Liver (tissue), 9 donors: ENCODE results near the gene ATP6V0D1. TPM values are rescaled to one million over a fixed set of nuclear protein-coding genes. Genes with fewer than 3 reads are reported as not detected.

Source experiments
- DNase-seq: peaks from one replicate; pipeline ENCODE4 v3.0.0-alpha.2; 2017; ENCODE audit warnings: low spot score
- H3K27ac ChIP-seq, 2 donors: one replicate each; pipeline ENCODE4 v1.7.0; 2013; ENCODE audit warnings: inconsistent platforms in 2 of 2, low read length in 2 of 2, control low read depth in 1 of 2, low read depth in 1 of 2, mild to moderate bottlenecking in 1 of 2
- H3K27me3 ChIP-seq, 4 donors: one replicate each; pipeline versions ENCODE4 v1.6.1 to v1.7.0; 2013; ENCODE audit warnings: low read length in 3 of 4, inconsistent platforms in 1 of 4, mild to moderate bottlenecking in 1 of 4, moderate library complexity in 1 of 4; ENCODE audit not compliant: control insufficient read depth in 4 of 4, insufficient read depth in 4 of 4
- H3K36me3 ChIP-seq, 4 donors: one replicate each; pipeline versions ENCODE4 v1.6.1 to v1.7.0; 2013; ENCODE audit warnings: low read length in 3 of 4, mild to moderate bottlenecking in 3 of 4, low read depth in 1 of 4, moderate library complexity in 1 of 4; ENCODE audit not compliant: control insufficient read depth in 4 of 4, insufficient read depth in 3 of 4
- H3K4me1 ChIP-seq, 4 donors: one replicate each; pipeline versions ENCODE4 v1.6.1 to v1.7.0; 2013; ENCODE audit warnings: low read length in 3 of 4, mild to moderate bottlenecking in 3 of 4, moderate library complexity in 1 of 4; ENCODE audit not compliant: control insufficient read depth in 4 of 4, insufficient read depth in 4 of 4
- H3K4me3 ChIP-seq, 3 donors: one replicate each; pipeline versions ENCODE4 v1.6.1 to v1.7.0; 2013; ENCODE audit warnings: low read length in 3 of 3, control low read depth in 1 of 3, low read depth in 1 of 3, mild to moderate bottlenecking in 1 of 3
- H3K9ac ChIP-seq, 2 donors: one replicate each; pipeline ENCODE4 v1.7.0; 2013; ENCODE audit warnings: low read length in 2 of 2, mild to moderate bottlenecking in 2 of 2, moderate library complexity in 2 of 2, control low read depth in 1 of 2, low read depth in 1 of 2
- H3K9me3 ChIP-seq, 4 donors: one replicate each; pipeline versions ENCODE4 v1.6.1 to v1.7.0; 2013; ENCODE audit warnings: low read length in 3 of 4; ENCODE audit not compliant: control insufficient read depth in 4 of 4
- ATF3 ChIP-seq: IDR thresholded peaks from 2 replicates; pipeline ENCODE4 v1.6.1; 2016; ENCODE audit warnings: antibody characterized with exemption
- CTCF ChIP-seq: fragments of 150-350 bp; IDR thresholded peaks from 2 replicates; pipeline ENCODE4 v1.5.1; 2017; ENCODE audit warnings: improper control_type of control experiment, low read depth, low read length; ENCODE audit not compliant: missing input control
- EGR1 ChIP-seq, 2 donors: IDR thresholded peaks; 2 replicates each; pipeline ENCODE4 v1.6.1; 2016 to 2018; ENCODE audit warnings: antibody characterized with exemption in 2 of 2, low read depth in 2 of 2
- FOXA1 ChIP-seq: IDR thresholded peaks from 2 replicates; pipeline ENCODE4 v1.6.1; 2016; ENCODE audit warnings: antibody characterized with exemption
- FOXA2 ChIP-seq: IDR thresholded peaks from 2 replicates; pipeline ENCODE4 v1.6.1; 2016; ENCODE audit warnings: antibody characterized with exemption
- GABPA ChIP-seq, 2 donors: IDR thresholded peaks in 1 of 2; conservative IDR thresholded peaks in 1 of 2; 2 replicates each; pipeline ENCODE4 v1.6.1; 2016; ENCODE audit warnings: antibody characterized with exemption in 2 of 2, mild to moderate bottlenecking in 1 of 2, moderate library complexity in 1 of 2
- HNF4A ChIP-seq, 2 donors: conservative IDR thresholded peaks; 2 replicates each; pipeline ENCODE4 v1.6.1; 2016; ENCODE audit warnings: antibody characterized with exemption in 2 of 2, mild to moderate bottlenecking in 2 of 2
- HNF4G ChIP-seq: IDR thresholded peaks from 2 replicates; pipeline ENCODE4 v1.6.1; 2016; ENCODE audit warnings: antibody characterized with exemption
- JUND ChIP-seq, 2 donors: IDR thresholded peaks; 2 replicates each; pipeline ENCODE4 v1.6.1; 2016; ENCODE audit warnings: antibody characterized with exemption in 2 of 2
- MAX ChIP-seq: IDR thresholded peaks from 2 replicates; pipeline ENCODE4 v1.6.1; 2016; ENCODE audit warnings: antibody characterized with exemption
- NR2F2 ChIP-seq: IDR thresholded peaks from 2 replicates; pipeline ENCODE4 v1.6.1; 2016; ENCODE audit warnings: antibody characterized with exemption
- RAD21 ChIP-seq, 2 donors: IDR thresholded peaks; 2 replicates each; pipeline ENCODE4 v1.6.1; 2016; ENCODE audit warnings: antibody characterized with exemption in 2 of 2, mild to moderate bottlenecking in 2 of 2
- RXRA ChIP-seq, 2 donors: IDR thresholded peaks; 2 replicates each; pipeline ENCODE4 v1.6.1; 2017 to 2018; ENCODE audit warnings: antibody characterized with exemption in 2 of 2, mild to moderate bottlenecking in 1 of 2
- SP1 ChIP-seq: IDR thresholded peaks from 2 replicates; pipeline ENCODE4 v1.6.1; 2018; ENCODE audit warnings: antibody characterized with exemption, mild to moderate bottlenecking
- TAF1 ChIP-seq: conservative IDR thresholded peaks from 2 replicates; pipeline ENCODE4 v1.6.1; 2016; ENCODE audit warnings: antibody characterized with exemption, mild to moderate bottlenecking
- YY1 ChIP-seq: IDR thresholded peaks from 2 replicates; pipeline ENCODE4 v1.6.1; 2016; ENCODE audit warnings: antibody characterized with exemption, mild to moderate bottlenecking
- ZBTB33 ChIP-seq: IDR thresholded peaks from 2 replicates; pipeline ENCODE4 v1.6.1; 2016; ENCODE audit warnings: antibody characterized with exemption
- WGBS: extraction: QIAGEN DNeasy Blood & Tissue Kit; methylation state at CpG from one replicate; pipeline ENCODE4 v1.1.7; 2013; 5-methylcytosine and 5-hydroxymethylcytosine counted together
- polyA plus RNA-seq, 2 donors: library from polyadenylated mRNA; stranded (reverse) in 1 of 2; unstranded in 1 of 2; fragments of 200-250 nt in 1 of 2; fragments of >200 nt in 1 of 2; fragmentation: Nextera tagmentation in 1 of 2; extraction: Ambion mirVana in 1 of 2; gene quantifications; one replicate each; pipeline versions ENCODE4 v1.2.1 to v1.2.3, GENCODE V29; 2013 to 2015
- total RNA-seq, 2 donors: library from RNA; depleted of rRNA; stranded (reverse); fragments of >200 nt; gene quantifications; one replicate each; pipeline ENCODE4 v1.2.3, GENCODE V29; 2014
- TF ChIP-seq, protein P1 (sequence below): IDR thresholded peaks from 2 replicates; pipeline ENCODE4 v1.6.1; 2016; ENCODE audit warnings: antibody characterized with exemption, mild to moderate bottlenecking
- donor health status: healthy.
- donor health status: healthy.
- donor health status: healthy.
- donor health status: healthy.
- donor health status: healthy.

The ATP6V0D1 gene
- total and polyA plus RNA-seq, 4 donors, result 47.6 to 80.2 (median 66.6) TPM

DNA sequence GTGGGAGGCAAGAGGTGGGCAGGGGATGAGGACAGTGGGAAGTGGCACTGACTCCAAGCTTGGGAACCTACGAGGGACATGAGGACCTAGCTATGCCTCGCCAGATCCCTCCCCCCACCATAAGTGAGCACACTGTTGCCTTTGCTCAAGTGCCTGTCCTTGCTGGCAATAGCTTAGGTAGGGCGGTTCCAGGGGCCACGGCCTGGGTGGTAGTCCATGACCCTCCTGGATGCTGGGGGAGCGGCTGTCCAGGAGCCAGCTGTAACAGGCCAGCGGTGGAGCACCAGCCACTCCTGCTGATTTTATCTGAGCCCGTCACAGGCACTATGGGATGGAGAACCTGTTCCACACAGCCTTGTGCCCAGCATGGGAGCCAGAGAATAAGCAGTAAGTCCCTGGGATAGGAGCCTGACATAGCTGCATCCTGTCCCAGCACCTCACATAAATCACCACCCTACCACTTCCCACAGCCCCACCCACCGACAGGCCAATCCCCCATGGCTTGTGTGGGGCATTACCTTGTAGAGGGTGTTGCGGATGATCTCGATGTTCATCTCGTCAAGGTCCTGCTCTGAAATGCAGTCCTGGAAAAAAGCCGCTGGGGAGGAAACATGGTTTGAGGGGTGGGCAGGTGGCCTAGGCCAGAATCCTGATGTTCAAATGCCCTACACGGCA, 38.2 kb downstream of the ATP6V0D1 start:
- Histone ChIP-seq H3K4me1 (peaks cover 45 to 71% (median 66%) of the 10 kb centered on the region in 4 donors), H3K4me3 (no peak overlapping the region), H3K27ac (peak overlapping the region in 1 of 2 donors; percentile 20), H3K9ac (peak overlapping the region in 1 of 2 donors; percentile 17), H3K36me3 (peaks cover under 1 to 15% (median 8%) of the 10 kb centered on the region in 4 donors), H3K27me3 (no peaks in the 10 kb centered on the region), H3K9me3 (no peaks in the 10 kb centered on the region)
- TF ChIP-seq, protein P1, sequence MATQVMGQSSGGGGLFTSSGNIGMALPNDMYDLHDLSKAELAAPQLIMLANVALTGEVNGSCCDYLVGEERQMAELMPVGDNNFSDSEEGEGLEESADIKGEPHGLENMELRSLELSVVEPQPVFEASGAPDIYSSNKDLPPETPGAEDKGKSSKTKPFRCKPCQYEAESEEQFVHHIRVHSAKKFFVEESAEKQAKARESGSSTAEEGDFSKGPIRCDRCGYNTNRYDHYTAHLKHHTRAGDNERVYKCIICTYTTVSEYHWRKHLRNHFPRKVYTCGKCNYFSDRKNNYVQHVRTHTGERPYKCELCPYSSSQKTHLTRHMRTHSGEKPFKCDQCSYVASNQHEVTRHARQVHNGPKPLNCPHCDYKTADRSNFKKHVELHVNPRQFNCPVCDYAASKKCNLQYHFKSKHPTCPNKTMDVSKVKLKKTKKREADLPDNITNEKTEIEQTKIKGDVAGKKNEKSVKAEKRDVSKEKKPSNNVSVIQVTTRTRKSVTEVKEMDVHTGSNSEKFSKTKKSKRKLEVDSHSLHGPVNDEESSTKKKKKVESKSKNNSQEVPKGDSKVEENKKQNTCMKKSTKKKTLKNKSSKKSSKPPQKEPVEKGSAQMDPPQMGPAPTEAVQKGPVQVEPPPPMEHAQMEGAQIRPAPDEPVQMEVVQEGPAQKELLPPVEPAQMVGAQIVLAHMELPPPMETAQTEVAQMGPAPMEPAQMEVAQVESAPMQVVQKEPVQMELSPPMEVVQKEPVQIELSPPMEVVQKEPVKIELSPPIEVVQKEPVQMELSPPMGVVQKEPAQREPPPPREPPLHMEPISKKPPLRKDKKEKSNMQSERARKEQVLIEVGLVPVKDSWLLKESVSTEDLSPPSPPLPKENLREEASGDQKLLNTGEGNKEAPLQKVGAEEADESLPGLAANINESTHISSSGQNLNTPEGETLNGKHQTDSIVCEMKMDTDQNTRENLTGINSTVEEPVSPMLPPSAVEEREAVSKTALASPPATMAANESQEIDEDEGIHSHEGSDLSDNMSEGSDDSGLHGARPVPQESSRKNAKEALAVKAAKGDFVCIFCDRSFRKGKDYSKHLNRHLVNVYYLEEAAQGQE, result no peak
- TF ChIP-seq NR2F2 (no peak), SP1 (no peak), FOXA1 (no peak), EGR1 (IDR thresholded peaks at IDR 0.05; ENCODE audit: low read depth in 2 of 2) (no peak), RXRA (IDR thresholded peaks at IDR 0.05) (no peak), HNF4A (conservative IDR thresholded peaks at IDR 0.05) (no peak), CTCF (no peak), YY1 (no peak), JUND (IDR thresholded peaks at IDR 0.05) (no peak), RAD21 (IDR thresholded peaks at IDR 0.05) (no peak), FOXA2 (no peak), HNF4G (no peak), ZBTB33 (no peak), MAX (no peak), GABPA (IDR thresholded peaks at IDR 0.05 in 1 of 2, conservative IDR thresholded peaks at IDR 0.05 in 1 of 2) (no peak), TAF1 (no peak), ATF3 (no peak)
- DNase-seq, result no peak
- 83% methylated on average over 13 of the region's 13 CpGs for WGBS
